ENCODE results near the gene SERPINA1.

SERPINA1 gene

DNA sequence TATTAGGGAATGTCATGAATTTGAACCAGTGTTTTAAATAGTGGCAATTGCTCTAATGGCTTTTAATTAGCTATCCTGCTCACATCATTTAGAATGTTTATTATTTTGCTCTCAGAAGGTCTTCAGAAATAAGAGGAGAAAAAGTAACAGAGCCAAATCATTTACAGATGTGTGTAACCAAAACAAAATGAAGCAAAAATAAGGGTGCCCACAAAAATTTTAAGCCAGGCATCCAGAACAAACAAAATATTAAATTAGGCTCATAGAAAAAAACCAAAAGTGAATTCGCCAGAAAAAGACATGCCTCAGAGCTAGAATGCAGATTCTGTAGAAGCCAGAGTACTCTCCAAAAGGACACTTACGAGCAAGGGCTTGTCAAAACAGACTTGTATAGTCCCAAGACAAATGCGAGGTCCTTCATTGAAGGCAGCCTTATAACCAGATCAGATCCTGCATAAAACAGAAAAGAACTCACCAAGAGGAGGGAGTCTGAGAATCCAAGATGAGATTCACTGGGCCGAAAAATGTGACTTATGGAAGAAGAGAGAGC, 20.2 kb upstream of the SERPINA1 start:
- H3K9ac ChIP-seq (ENCODE audit: low read depth, low read length) = no peak overlapping the region
- peaks cover 3% of the 10 kb centered on the region for H3K9me3 ChIP-seq (ENCODE audit: control insufficient read depth, insufficient read depth, low read length)
- peaks cover 10% of the 10 kb centered on the region for H3K4me1 ChIP-seq (ENCODE audit: control insufficient read depth, insufficient read depth, low read length)
- no peaks in the 10 kb centered on the region for H3K27me3 ChIP-seq (ENCODE audit: control insufficient read depth, insufficient read depth, low read length)
- no peak overlapping the region for H3K4me3 ChIP-seq (ENCODE audit: low read depth, low read length)
- H3K36me3 ChIP-seq (ENCODE audit: control insufficient read depth, insufficient read depth, low read length) = no peaks in the 10 kb centered on the region

DNA sequence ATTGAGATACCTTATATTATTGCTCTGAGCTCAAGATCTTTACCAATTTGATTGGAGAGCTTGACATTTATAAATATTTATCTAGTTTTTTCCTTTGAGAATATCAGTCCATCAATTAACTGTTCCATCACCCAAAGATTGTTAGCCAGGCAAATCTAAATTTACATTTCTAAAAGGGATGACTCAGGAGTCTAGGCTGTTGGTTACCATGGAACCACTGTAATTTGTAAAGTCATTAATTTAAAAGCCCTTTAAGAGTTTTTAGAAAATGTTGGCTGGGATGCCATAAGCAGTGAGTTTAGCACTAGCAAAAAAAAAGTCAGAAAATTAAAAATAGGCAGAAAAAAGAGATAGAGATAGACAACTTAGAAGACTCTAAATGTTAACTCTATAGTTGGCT, 19.5 kb upstream of the SERPINA1 start:
- no peak overlapping the region for H3K4me3 ChIP-seq (ENCODE audit: low read depth, low read length)
- H3K9me3 ChIP-seq (ENCODE audit: control insufficient read depth, insufficient read depth, low read length) = peaks cover 3% of the 10 kb centered on the region
- H3K4me1 ChIP-seq (ENCODE audit: control insufficient read depth, insufficient read depth, low read length) = peaks cover 10% of the 10 kb centered on the region
- H3K9ac ChIP-seq (ENCODE audit: low read depth, low read length) = no peak overlapping the region
- H3K27me3 ChIP-seq (ENCODE audit: control insufficient read depth, insufficient read depth, low read length) = no peaks in the 10 kb centered on the region
- no peaks in the 10 kb centered on the region for H3K36me3 ChIP-seq (ENCODE audit: control insufficient read depth, insufficient read depth, low read length)

DNA sequence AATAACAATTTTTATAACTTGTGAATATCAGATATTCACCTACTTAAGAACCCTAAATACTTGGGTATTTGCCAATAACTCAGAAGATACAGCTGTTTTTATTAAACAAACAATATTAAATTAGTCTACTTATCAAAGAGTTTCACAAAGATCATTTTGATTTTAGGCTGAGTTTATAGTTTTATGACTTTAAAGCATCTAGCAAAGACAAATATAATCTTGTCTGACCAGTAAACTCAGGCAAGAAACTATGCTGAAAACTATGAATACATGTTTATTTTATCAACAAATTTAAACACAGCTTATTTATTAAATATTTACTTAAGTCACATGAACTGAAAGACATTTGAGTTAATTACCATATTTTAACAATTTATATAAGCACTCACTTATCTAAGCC, 18.5 kb upstream of the SERPINA1 start:
- Histone ChIP-seq H3K4me1 (ENCODE audit: control insufficient read depth, insufficient read depth, low read length) (peaks cover 7% of the 10 kb centered on the region), H3K27me3 (ENCODE audit: control insufficient read depth, insufficient read depth, low read length) (no peaks in the 10 kb centered on the region), H3K9me3 (ENCODE audit: control insufficient read depth, insufficient read depth, low read length) (peaks cover 3% of the 10 kb centered on the region), H3K9ac (ENCODE audit: low read depth, low read length) (no peak overlapping the region), H3K4me3 (ENCODE audit: low read depth, low read length) (no peak overlapping the region), H3K36me3 (ENCODE audit: control insufficient read depth, insufficient read depth, low read length) (no peaks in the 10 kb centered on the region)

DNA sequence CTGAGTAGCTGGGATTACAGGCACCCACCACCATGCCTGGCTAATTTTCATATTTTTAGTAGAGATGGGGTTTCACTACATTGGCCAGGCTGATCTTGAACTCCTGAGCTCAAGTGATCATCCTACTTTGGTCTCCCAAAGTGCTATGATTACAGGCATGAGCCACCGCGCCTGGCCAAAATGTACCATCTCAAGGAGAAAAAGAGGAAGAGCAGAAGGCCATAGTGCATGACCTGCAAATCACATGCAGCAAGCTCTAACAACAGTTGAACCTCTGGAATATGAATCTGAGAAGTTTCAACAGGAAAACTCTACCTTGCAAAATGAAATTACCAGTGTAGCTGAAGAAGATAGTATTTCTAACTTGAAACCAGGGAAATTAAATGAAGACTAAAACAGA, 17.1 kb upstream of the SERPINA1 start:
- Histone ChIP-seq H3K36me3 (ENCODE audit: control insufficient read depth, insufficient read depth, low read length) (no peaks in the 10 kb centered on the region), H3K27me3 (ENCODE audit: control insufficient read depth, insufficient read depth, low read length) (no peaks in the 10 kb centered on the region), H3K4me3 (ENCODE audit: low read depth, low read length) (no peak overlapping the region), H3K9me3 (ENCODE audit: control insufficient read depth, insufficient read depth, low read length) (peaks cover 3% of the 10 kb centered on the region), H3K9ac (ENCODE audit: low read depth, low read length) (no peak overlapping the region), H3K4me1 (ENCODE audit: control insufficient read depth, insufficient read depth, low read length) (peaks cover 8% of the 10 kb centered on the region)

DNA sequence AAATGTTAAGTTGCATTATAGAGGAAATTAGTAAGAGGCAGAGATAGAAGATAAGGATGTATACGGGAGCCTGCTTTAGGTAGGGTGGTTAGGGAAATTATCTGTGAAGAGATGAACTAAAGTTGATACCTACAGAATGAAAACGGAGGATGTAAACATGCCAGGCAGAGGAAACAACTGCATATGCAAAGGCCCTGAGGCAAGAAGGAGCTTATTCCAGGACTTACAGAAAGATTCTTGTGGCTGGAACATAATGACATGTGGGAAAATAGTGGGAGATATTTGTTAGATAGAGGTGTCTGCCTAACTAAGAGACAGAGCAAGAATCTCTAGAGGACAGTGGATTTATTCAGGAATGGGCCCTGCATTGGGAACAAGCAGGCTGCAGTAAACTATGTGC, 16.2 kb upstream of the SERPINA1 start:
- no peak overlapping the region for H3K4me3 ChIP-seq (ENCODE audit: low read depth, low read length)
- peaks cover 16% of the 10 kb centered on the region for H3K4me1 ChIP-seq (ENCODE audit: control insufficient read depth, insufficient read depth, low read length)
- peaks cover 3% of the 10 kb centered on the region for H3K9me3 ChIP-seq (ENCODE audit: control insufficient read depth, insufficient read depth, low read length)
- no peak overlapping the region for H3K9ac ChIP-seq (ENCODE audit: low read depth, low read length)
- no peaks in the 10 kb centered on the region for H3K27me3 ChIP-seq (ENCODE audit: control insufficient read depth, insufficient read depth, low read length)
- no peaks in the 10 kb centered on the region for H3K36me3 ChIP-seq (ENCODE audit: control insufficient read depth, insufficient read depth, low read length)

DNA sequence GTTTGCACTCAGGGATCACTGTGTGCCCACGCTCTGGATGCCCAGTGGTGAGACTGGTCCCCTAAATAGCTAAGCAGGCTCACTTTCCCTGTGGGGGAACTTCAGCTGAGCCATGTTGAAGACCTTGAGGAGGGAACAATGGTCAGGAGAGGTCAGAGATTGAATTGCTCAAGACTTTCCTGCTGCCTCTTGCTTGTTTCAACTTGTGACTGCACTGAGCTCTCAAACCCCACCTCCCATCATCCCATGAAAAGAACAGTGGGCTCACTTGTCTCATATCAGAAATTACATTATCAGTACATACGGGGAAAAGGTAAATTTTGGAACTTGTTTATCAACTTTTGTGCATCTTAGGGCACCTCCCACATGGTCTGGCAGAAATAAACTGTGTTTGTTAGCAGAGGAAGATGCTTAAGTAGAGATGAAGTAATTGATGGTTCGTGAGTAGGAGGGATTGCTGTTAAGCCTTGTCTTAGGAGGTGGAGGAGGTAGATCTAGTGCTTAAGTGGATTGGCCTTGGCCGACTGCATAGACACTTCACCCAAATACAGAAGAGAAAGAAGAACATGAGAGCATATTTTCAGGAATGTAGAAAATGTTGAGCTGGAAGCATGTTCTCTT, 15.0 kb upstream of the SERPINA1 start:
- no peak overlapping the region for H3K9ac ChIP-seq (ENCODE audit: low read depth, low read length)
- H3K4me1 ChIP-seq (ENCODE audit: control insufficient read depth, insufficient read depth, low read length) = peaks cover 21% of the 10 kb centered on the region
- no peaks in the 10 kb centered on the region for H3K27me3 ChIP-seq (ENCODE audit: control insufficient read depth, insufficient read depth, low read length)

DNA sequence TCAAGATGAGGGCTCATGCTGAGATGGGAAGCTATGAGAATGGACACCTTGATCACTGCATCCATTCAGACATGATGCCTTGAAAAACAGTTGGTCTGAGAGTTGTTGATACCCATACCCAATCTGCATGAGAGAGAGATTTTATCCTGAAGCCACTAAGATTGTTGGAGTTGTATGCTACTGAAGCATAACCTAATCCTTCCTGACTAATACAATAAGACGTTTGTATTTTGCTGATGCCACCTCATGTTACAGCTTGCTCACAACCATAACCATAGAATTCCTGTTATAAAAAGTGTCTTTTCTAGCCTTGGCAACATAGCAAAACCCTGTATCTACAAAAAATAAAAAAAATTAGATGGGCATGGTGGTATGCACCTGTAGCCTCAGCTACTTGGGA, 12.7 kb upstream of the SERPINA1 start:
- H3K36me3 ChIP-seq (ENCODE audit: control insufficient read depth, insufficient read depth, low read length) = no peaks in the 10 kb centered on the region
- no peak overlapping the region for H3K9ac ChIP-seq (ENCODE audit: low read depth, low read length)
- no peaks in the 10 kb centered on the region for H3K9me3 ChIP-seq (ENCODE audit: control insufficient read depth, insufficient read depth, low read length)
- H3K27me3 ChIP-seq (ENCODE audit: control insufficient read depth, insufficient read depth, low read length) = no peaks in the 10 kb centered on the region
- H3K4me1 ChIP-seq (ENCODE audit: control insufficient read depth, insufficient read depth, low read length) = peaks cover 37% of the 10 kb centered on the region
- no peak overlapping the region for H3K4me3 ChIP-seq (ENCODE audit: low read depth, low read length)

More for the DNA sequence above, 15.0 kb upstream of the SERPINA1 start:
- Histone ChIP-seq H3K9me3 (ENCODE audit: control insufficient read depth, insufficient read depth, low read length) (peaks cover 3% of the 10 kb centered on the region), H3K4me3 (ENCODE audit: low read depth, low read length) (no peak overlapping the region), H3K36me3 (ENCODE audit: control insufficient read depth, insufficient read depth, low read length) (no peaks in the 10 kb centered on the region)

DNA sequence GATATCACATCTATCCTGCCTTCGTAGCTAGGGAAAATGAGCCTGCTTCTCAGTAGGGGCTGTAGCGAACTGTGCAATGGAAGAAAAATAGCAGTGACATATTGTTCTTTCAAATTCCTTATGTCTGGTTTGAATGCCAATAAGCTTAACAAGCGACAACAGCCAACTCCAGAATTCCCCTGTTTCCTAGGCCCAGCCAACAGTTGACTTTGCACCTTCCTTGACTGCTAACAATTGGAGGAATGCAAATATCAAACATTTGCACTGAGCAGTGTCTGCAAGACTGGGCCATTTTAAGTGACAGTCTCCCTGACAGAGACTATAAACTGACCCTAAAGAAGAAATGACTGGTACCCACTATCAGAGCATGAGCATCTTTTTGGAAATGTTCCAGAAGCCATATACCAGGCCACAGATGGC, 12.0 kb upstream of the SERPINA1 start:
- Histone ChIP-seq H3K9ac (ENCODE audit: low read depth, low read length) (no peak overlapping the region), H3K36me3 (ENCODE audit: control insufficient read depth, insufficient read depth, low read length) (no peaks in the 10 kb centered on the region), H3K9me3 (ENCODE audit: control insufficient read depth, insufficient read depth, low read length) (no peaks in the 10 kb centered on the region), H3K4me3 (ENCODE audit: low read depth, low read length) (no peak overlapping the region), H3K4me1 (ENCODE audit: control insufficient read depth, insufficient read depth, low read length) (peaks cover 39% of the 10 kb centered on the region), H3K27me3 (ENCODE audit: control insufficient read depth, insufficient read depth, low read length) (no peaks in the 10 kb centered on the region)

DNA sequence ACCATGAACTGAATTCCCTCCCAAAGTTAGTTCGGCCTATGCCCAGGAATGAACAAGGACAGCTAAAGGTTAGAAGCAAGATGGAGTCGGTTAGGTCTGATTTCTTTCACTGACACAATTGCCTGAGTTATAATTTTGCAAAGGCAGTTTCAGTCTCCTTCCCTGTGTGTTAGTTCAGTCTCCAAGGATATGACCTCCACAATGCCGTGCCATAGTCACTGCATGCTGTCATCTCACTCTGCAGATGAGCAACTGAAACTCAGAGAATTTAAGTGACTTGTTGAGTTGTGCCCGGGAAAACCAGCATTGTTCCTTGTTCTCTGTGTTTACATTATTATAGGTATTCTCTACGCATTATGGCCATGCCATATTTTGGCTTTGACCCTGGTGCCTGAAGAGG, 10.1 kb upstream of the SERPINA1 start:
- Histone ChIP-seq H3K27me3 (ENCODE audit: control insufficient read depth, insufficient read depth, low read length) (no peaks in the 10 kb centered on the region), H3K4me3 (ENCODE audit: low read depth, low read length) (no peak overlapping the region), H3K4me1 (ENCODE audit: control insufficient read depth, insufficient read depth, low read length) (peaks cover 39% of the 10 kb centered on the region), H3K9me3 (ENCODE audit: control insufficient read depth, insufficient read depth, low read length) (no peaks in the 10 kb centered on the region), H3K9ac (ENCODE audit: low read depth, low read length) (peak overlapping the region; percentile 3), H3K36me3 (ENCODE audit: control insufficient read depth, insufficient read depth, low read length) (no peaks in the 10 kb centered on the region)

DNA sequence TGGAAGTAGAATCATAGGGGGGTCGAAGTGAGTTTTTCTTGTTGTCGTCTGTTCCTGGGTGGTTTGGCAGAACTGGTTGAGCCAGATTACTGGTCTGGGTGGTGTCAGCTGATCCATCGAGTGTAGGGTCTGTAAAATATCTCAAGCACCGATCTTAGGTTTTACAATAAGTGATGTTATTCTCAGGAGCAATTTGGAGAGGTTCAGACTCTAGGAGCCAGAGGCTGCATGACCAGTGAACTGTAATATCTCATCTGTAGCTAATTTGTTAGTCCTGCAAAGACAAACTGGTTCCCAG, 9.7 kb upstream of the SERPINA1 start:
- Histone ChIP-seq H3K9ac (ENCODE audit: low read depth, low read length) (no peak overlapping the region), H3K4me3 (ENCODE audit: low read depth, low read length) (peak overlapping the region; percentile 24)

DNA sequence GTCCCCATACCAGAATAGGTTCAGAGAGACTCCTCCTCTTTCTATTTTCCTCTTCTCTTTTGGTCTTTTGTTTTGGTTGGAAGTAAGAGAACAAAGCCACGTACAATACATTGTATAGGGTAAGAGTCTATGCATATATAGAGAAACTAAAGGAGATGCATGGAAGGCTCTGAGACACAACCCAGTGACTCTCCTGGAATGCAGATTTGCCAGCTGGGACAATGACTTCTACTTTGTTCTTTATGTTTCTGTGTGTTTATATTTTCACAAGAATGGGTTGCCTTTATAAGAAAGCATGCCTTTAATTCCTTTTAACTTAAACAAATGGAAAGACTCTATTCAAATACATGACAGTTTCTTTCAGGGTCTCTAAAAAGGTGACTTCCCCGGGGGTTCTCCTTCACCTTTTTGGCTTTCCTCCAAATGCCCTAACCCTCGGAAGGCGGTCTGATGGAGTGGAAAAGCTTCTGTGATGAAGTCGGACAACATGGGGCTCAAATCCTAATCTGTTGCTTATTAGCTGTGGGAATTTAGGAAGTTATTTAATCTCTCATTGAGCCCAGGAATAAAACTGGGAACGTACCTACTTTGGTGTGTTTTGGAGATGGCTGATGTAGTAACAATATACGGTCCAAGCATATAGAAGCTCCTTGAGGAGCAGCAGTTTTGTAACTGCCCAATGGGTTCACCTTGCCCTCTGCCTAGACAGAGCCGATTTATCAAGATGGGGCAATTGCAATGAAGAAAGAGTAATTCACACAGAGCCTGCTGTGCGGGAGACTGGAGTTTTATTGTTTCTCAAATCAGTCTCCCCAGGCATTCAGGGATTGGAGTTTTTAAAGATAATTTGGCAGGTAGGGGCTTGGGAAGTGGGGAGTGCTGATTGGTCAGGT, 9.1 kb upstream of the SERPINA1 start:
- H3K27me3 ChIP-seq (ENCODE audit: control insufficient read depth, insufficient read depth, low read length) = no peaks in the 10 kb centered on the region
- H3K4me1 ChIP-seq (ENCODE audit: control insufficient read depth, insufficient read depth, low read length) = peaks cover 39% of the 10 kb centered on the region
- H3K9ac ChIP-seq (ENCODE audit: low read depth, low read length) = no peak overlapping the region
- no peak overlapping the region for H3K4me3 ChIP-seq (ENCODE audit: low read depth, low read length)
- no peaks in the 10 kb centered on the region for H3K36me3 ChIP-seq (ENCODE audit: control insufficient read depth, insufficient read depth, low read length)
- no peaks in the 10 kb centered on the region for H3K9me3 ChIP-seq (ENCODE audit: control insufficient read depth, insufficient read depth, low read length)

More for the DNA sequence above, 9.7 kb upstream of the SERPINA1 start:
- Histone ChIP-seq H3K9me3 (ENCODE audit: control insufficient read depth, insufficient read depth, low read length) (no peaks in the 10 kb centered on the region), H3K27me3 (ENCODE audit: control insufficient read depth, insufficient read depth, low read length) (no peaks in the 10 kb centered on the region), H3K4me1 (ENCODE audit: control insufficient read depth, insufficient read depth, low read length) (peaks cover 39% of the 10 kb centered on the region), H3K36me3 (ENCODE audit: control insufficient read depth, insufficient read depth, low read length) (no peaks in the 10 kb centered on the region)

Measured in iPS-15b (cell line).